Measurements from ENCODE around the gene CLDN9.

GRCh38 chr16:3004781-3005284 is 7.9 kb upstream of the CLDN9 start:
- TF ChIP-seq EZH2phosphoT487 (IDR thresholded peaks at IDR 0.05; ENCODE audit: insufficient read depth, low read depth): no peak
- TF ChIP-seq EZH2 (IDR thresholded peaks at IDR 0.05; ENCODE audit: insufficient read depth, poor library complexity, severe bottlenecking): no peak

All from GM23248 (cell line).